GM23338 (cell line): ENCODE data around the gene LCN12. TPM values are rescaled to one million over a fixed set of nuclear protein-coding genes. Genes with fewer than 3 reads are reported as not detected.

Experiments used
- ATAC-seq: fragments of 200-7000 bp; cut with Tn5 transposase; 3 replicates; pipeline ENCODE4 v1.9.1; 2020
- DNase-seq: peaks from one replicate; pipeline ENCODE4 v3.0.0-alpha.2; 2015; ENCODE audit warnings: low spot score
- H2AFZ ChIP-seq: fragments of 200-600 bp; sonication (generic); 2 replicates; pipeline ENCODE4 v1.8.0; 2016; ENCODE audit warnings: antibody characterized with exemption, mild to moderate bottlenecking, moderate library complexity
- H3F3A ChIP-seq: fragments of 200-600 bp; sonication (generic); replicated peaks from 2 replicates; pipeline ENCODE4 v1.8.0; 2017; ENCODE audit warnings: antibody characterized with exemption, mixed run types, low read depth
- H3K27ac ChIP-seq: fragments of 200-600 bp; sonication (generic); 2 replicates; pipeline ENCODE4 v1.6.1; 2016; ENCODE audit warnings: low read depth
- H3K27me3 ChIP-seq: fragments of 200-600 bp; sonication (generic); 2 replicates; pipeline ENCODE4 v1.8.0; 2016; ENCODE audit warnings: mild to moderate bottlenecking, mixed run types, moderate library complexity; ENCODE audit not compliant: insufficient read depth
- H3K36me3 ChIP-seq: fragments of 200-600 bp; sonication (generic); 2 replicates; pipeline ENCODE4 v1.8.0; 2016; ENCODE audit warnings: mild to moderate bottlenecking; ENCODE audit not compliant: insufficient read depth
- H3K4me1 ChIP-seq: fragments of 200-600 bp; sonication (generic); 2 replicates; pipeline ENCODE4 v1.8.0; 2016; ENCODE audit warnings: mild to moderate bottlenecking, moderate library complexity; ENCODE audit not compliant: insufficient read depth
- H3K4me2 ChIP-seq: fragments of 200-600 bp; sonication (generic); 2 replicates; pipeline ENCODE4 v1.7.1; 2017; ENCODE audit warnings: mixed run types
- H3K4me3 ChIP-seq: fragments of 200-600 bp; sonication (generic); 2 replicates; pipeline ENCODE4 v1.6.1; 2016; ENCODE audit warnings: mixed run types
- H3K79me2 ChIP-seq: fragments of 200-600 bp; sonication (generic); replicated peaks from 2 replicates; pipeline ENCODE4 v1.8.0; 2017; ENCODE audit warnings: mild to moderate bottlenecking; ENCODE audit not compliant: insufficient read depth
- H3K9me2 ChIP-seq: fragments of 200-600 bp; sonication (generic); 2 replicates; pipeline ENCODE4 v1.8.0; 2017; ENCODE audit not compliant: insufficient read depth
- H4K20me1 ChIP-seq: fragments of 200-600 bp; sonication (generic); replicated peaks from 2 replicates; pipeline ENCODE4 v1.8.0; 2017; ENCODE audit warnings: mild to moderate bottlenecking; ENCODE audit not compliant: insufficient read depth
- H3K27ac Mint-ChIP-seq: 2 replicates; pipeline ENCODE4 v1.8.0; 2020; ENCODE audit warnings: inconsistent platforms, mild to moderate bottlenecking, moderate library complexity, mixed read lengths
- H3K27me3 Mint-ChIP-seq: 3 replicates; pipeline ENCODE4 v1.8.0; 2022; ENCODE audit warnings: low read depth, mild to moderate bottlenecking, moderate library complexity, mixed read lengths, inconsistent platforms; ENCODE audit not compliant: insufficient read depth, poor library complexity
- H3K36me3 Mint-ChIP-seq: 3 replicates; pipeline ENCODE4 v1.8.0; 2021; ENCODE audit warnings: low read depth, mild to moderate bottlenecking, inconsistent platforms, moderate library complexity, mixed read lengths
- H3K4me1 Mint-ChIP-seq: 3 replicates; pipeline ENCODE4 v1.8.0; 2020; ENCODE audit warnings: mild to moderate bottlenecking, inconsistent platforms, mixed read lengths
- H3K4me3 Mint-ChIP-seq: 3 replicates; pipeline ENCODE4 v1.8.0; 2021; ENCODE audit warnings: moderate library complexity, mild to moderate bottlenecking, inconsistent platforms, mixed read lengths
- H3K9me3 Mint-ChIP-seq: 3 replicates; pipeline ENCODE4 v1.8.0; 2020; ENCODE audit warnings: moderate library complexity, mild to moderate bottlenecking, inconsistent platforms, mixed read lengths
- CREB1 ChIP-seq: fragments of 250-450 bp; sonication (Bioruptor Pico); IDR thresholded peaks from 2 replicates; pipeline ENCODE4 v1.5.0; 2020; ENCODE audit warnings: low read depth, mild to moderate bottlenecking, moderate library complexity
- CTCF ChIP-seq, 2 experiments: fragments of 200-600 bp in 1 of 2; sonication (generic) in 1 of 2; conservative IDR thresholded peaks; 2 replicates each; pipeline versions ENCODE4 v1.5.1 to v1.6.1; 2016 to 2017; ENCODE audit warnings: antibody characterized with exemption in 2 of 2, low read depth in 2 of 2, mild to moderate bottlenecking in 2 of 2, moderate library complexity in 1 of 2
- ETS1 ChIP-seq: IDR thresholded peaks from 2 replicates; pipeline ENCODE4 v1.6.1; 2016; ENCODE audit warnings: antibody characterized with exemption
- EZH2 ChIP-seq: fragments of 200-600 bp; sonication (generic); IDR thresholded peaks from one replicate; pipeline ENCODE4 v1.8.0; 2017; ENCODE audit warnings: antibody characterized with exemption, mild to moderate bottlenecking, low read depth; ENCODE audit not compliant: unreplicated experiment
- EZH2phosphoT487 ChIP-seq: fragments of 200-600 bp; sonication (generic); IDR thresholded peaks from one replicate; pipeline ENCODE4 v1.8.1; 2018; ENCODE audit warnings: antibody characterized with exemption; ENCODE audit not compliant: unreplicated experiment
- JUNB ChIP-seq: IDR thresholded peaks from one replicate; pipeline ENCODE4 v1.6.1; 2016; ENCODE audit warnings: antibody characterized with exemption; ENCODE audit not compliant: unreplicated experiment
- NANOG ChIP-seq: IDR thresholded peaks from 2 replicates; pipeline ENCODE4 v1.6.1; 2016; ENCODE audit warnings: antibody characterized with exemption, borderline replicate concordance
- POLR2AphosphoS5 ChIP-seq: IDR thresholded peaks from 2 replicates; pipeline ENCODE4 v1.6.1; 2016; ENCODE audit warnings: antibody characterized with exemption, low read depth
- REST ChIP-seq: IDR thresholded peaks from one replicate; pipeline ENCODE4 v1.6.1; 2018; ENCODE audit warnings: antibody characterized with exemption; ENCODE audit not compliant: unreplicated experiment
- STAT1 ChIP-seq: IDR thresholded peaks from one replicate; pipeline ENCODE4 v1.6.1; 2016; ENCODE audit warnings: antibody characterized with exemption; ENCODE audit not compliant: unreplicated experiment
- ZNF114 ChIP-seq: fragments of 250-450 bp; sonication (Bioruptor Pico); IDR thresholded peaks from 2 replicates; pipeline ENCODE4 v1.5.0; 2020; ENCODE audit warnings: mild to moderate bottlenecking, moderate library complexity
- ZNF331 ChIP-seq: fragments of 250-450 bp; sonication (Bioruptor Pico); IDR thresholded peaks from 2 replicates; pipeline ENCODE4 v1.5.0; 2020; ENCODE audit warnings: low read depth, mild to moderate bottlenecking, moderate library complexity
- ZNF462 ChIP-seq: fragments of 250-450 bp; sonication (Bioruptor Pico); IDR thresholded peaks from 2 replicates; pipeline ENCODE4 v1.5.0; 2020; ENCODE audit warnings: mild to moderate bottlenecking, moderate library complexity
- polyA plus RNA-seq: library from polyadenylated mRNA; unstranded; fragments of >200 nt; fragmentation: Nextera tagmentation; extraction: Ambion mirVana; gene quantifications from 2 replicates; pipeline ENCODE4 v1.2.1, GENCODE V29; 2016
- total RNA-seq: library from RNA; depleted of rRNA; stranded (reverse); fragments of >200 nt; shearing (Covaris generic); gene quantifications from 2 replicates; pipeline ENCODE4 v1.2.3, GENCODE V29; 2014

The LCN12 gene
- total and polyA plus RNA-seq, 2 experiments from 2014 or later: 0.39 to 0.69 TPM

- Histone ChIP-seq H3K4me3 (no peak overlapping the region), H3F3A (no peaks in the 10 kb centered on the region), H3K27me3 (no peaks in the 10 kb centered on the region), H4K20me1 (no peaks in the 10 kb centered on the region), H3K9me2 (0 out of 2 replicates have a peak, but pooled peaks cover 6% of the 10 kb centered on the region), H3K4me1 (no peaks in the 10 kb centered on the region), H3K79me2 (no peaks in the 10 kb centered on the region), H3K4me2 (no peak overlapping the region), H3K27ac (no peak overlapping the region), H3K36me3 (no peaks in the 10 kb centered on the region), H2AFZ (no peak overlapping the region)
- H3K36me3 Mint-ChIP-seq: no peaks in the 10 kb centered on the region; the same call in 2 of the 3 replicates
- H3K4me3 Mint-ChIP-seq: no peak overlapping the region
- TF ChIP-seq REST: no peak
- no peak for TF ChIP-seq STAT1
- TF ChIP-seq NANOG: no peak
- TF ChIP-seq CREB1: no peak
- TF ChIP-seq ZNF114 (CRISPR knock-in tag): no peak
- TF ChIP-seq ZNF462 (CRISPR knock-in tag): no peak
- no peak for TF ChIP-seq JUNB
- TF ChIP-seq ETS1: no peak
- no peak for TF ChIP-seq POLR2AphosphoS5
- TF ChIP-seq CTCF (conservative IDR thresholded peaks at IDR 0.05; ENCODE audit: low read depth in 2 of 2): no peak
- TF ChIP-seq EZH2phosphoT487: no peak
- no peak for TF ChIP-seq EZH2
- TF ChIP-seq ZNF331 (CRISPR knock-in tag): no peak
- ATAC-seq: no peak
- no peak overlapping the region for H3K27ac Mint-ChIP-seq
- DNase-seq: no peak
- H3K4me1 Mint-ChIP-seq: no peaks in the 10 kb centered on the region; the same call in 2 of the 3 replicates
- H3K27me3 Mint-ChIP-seq: peaks cover 6% of the 10 kb centered on the region
- H3K9me3 Mint-ChIP-seq: peaks cover 4% of the 10 kb centered on the region; the same call in 2 of the 3 replicates
Measured at GRCh38 chr9:136957901-136958300, 5.8 kb downstream of the LCN12 start.
